SKM-1 (cell line): Measurements from ENCODE around the gene TMEM44.

Experiments used
- DNase-seq: peaks from one replicate; lab custom pipeline; 2025; ENCODE audit not compliant: unreplicated experiment; lab: John Stamatoyannopoulos, UW

The TMEM44 gene, protein sequence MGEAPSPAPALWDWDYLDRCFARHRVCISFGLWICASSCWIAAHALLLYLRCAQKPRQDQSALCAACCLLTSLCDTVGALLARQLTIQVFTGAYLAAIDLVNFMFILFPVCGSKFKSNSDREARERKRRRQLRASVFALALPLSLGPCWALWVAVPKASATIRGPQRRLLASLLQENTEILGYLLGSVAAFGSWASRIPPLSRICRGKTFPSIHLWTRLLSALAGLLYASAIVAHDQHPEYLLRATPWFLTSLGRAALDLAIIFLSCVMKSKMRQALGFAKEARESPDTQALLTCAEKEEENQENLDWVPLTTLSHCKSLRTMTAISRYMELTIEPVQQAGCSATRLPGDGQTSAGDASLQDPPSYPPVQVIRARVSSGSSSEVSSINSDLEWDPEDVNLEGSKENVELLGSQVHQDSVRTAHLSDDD

DNA sequence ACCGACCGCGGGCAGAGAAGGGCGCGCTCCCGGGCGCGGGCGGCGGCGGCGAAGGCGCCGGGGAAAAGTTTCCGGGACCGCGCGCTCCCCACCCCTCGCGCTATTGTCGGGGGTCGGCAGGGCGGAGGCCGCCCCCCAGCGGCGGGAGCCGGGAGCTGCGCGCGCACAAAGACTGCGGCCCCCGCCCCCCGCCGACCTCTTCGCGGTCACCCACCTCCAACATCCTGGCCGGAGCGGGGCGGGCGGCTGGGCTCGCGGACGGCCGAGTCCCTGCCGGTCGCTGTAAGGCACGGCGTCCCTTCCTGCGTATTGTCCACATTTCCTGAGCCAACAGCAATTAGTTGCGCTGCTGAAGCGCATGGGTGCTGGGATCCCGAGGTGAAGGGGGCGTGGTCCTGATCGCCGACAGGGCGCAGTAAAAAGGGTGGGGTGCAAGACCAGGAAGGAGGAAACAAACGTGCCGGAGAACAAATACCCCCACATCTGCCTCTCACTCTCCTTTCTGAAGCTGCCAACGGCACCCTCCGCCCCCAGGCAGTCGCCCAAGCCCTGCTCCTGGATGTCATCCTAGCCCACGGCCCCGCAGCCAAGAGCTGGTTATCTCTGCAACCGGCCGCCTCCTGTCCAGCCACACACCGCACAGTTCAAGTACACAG lies at the start of gene TMEM44:
Gene TMEM44, minus strand, starts transcription at position 71 of the 656 bp plus-strand sequence. CDS start 204 bp downstream, outside the sequence.
- DNase-seq, result peak; percentile 77

DNA sequence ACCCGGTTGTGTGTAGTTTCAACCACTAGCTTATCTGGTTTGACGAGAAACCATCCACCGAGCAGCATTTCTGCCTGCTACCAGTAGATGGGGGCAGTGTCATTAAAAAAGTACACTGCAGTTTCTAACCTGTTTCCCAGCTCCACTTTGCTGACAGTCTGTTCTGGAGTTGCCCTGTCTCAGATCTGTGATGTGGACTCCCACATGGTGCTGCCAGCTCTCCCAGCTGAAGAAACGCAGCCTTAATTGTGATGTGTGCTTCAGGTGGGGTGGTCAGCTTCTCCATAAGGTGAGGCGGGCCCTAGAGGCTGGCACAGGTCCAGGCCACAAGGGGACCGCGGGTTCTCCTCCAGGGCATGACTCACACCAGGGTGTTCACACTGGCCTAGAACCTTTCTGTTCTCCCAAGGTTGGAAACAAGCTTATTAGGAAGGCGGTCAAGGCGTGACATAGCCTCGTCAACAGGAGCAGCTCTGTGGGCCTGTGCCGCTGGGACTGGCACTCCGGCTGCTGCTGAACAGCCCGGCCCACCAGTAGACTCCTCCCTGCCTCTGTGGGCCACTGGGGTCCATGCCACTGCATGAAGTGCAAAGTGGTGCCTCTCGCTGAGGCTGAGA lies 49.6 kb upstream of the TMEM44 start:
- peak; percentile 78 for DNase-seq

DNA sequence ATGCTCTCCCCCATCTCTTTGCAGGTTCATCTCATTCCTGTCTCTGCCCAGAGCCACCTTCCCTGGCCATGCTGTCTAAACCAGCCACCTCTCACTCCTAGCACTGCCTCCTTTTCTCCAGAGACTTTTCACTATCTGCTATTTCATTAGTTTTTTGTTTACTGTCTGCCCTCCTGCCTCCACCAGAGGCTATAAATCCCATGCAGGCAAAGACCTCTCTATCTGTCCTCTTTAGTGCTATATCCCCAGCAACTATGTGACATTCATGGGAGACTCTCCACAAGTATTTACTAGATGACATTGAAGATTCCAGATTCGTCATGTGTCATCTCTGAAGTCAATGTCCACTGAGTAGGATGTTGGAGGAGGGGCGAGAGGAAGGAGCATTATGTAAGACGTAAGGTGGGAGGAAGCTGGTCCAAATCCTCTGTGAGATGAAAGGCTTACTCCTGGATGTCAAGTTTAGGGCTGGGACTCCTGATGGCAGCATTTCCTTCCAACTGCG lies 49.0 kb upstream of the TMEM44 start:
- no peak for DNase-seq

DNA sequence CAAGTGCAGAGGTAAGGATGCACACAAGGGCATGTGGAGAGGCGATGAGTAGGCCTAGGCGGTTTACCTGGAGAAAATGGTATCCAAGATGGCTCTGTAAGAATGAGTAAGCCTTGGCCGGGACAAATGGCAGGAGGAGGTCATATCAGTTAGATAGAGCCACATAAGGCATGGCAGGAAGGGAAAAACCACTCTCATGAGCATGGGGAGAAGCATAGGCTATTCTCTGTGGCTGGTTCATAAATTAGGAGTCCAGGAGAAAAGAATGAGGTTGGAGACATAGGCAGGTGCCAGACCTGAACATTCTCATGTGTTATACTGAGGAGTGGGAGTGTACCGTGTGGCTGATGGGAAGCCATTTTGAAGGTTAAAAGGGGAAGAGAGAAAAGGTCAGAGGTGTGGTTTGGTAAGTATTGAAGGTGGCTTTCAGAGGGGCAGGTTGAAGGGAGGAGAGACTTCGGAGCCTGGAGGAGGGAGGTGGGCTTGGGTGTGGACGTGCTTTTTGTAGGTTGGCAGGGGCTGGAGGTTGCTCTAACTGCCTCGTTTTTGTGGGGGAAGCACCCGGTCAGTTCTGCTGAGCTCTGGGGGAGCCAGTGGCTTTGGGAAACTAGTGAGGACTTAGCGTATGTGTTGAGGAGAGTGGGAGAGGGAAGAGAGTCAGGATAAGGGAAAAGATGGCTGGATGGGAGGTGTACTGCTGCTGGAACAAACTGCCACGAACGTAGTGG lies 47.8 kb upstream of the TMEM44 start:
- DNase-seq, result no peak

DNA sequence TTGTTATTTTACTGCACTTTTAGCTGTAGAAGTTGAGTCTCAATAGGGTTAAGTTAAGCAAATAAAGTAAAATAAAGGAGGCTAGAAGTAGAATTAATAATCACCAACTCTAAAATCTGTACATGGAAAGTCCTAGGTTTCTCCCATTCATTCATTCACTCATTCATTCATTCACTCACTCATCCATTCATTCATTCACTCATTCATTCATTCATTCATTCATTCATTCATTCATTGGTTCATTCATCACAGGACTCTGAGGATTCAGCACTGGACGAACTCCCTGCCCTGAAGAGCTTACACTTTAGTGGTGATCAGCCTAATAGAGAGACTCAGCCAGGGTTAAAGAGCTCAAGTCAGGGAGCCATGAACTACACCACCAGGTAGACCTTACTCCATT lies 43.3 kb upstream of the TMEM44 start:
- DNase-seq, result no peak

DNA sequence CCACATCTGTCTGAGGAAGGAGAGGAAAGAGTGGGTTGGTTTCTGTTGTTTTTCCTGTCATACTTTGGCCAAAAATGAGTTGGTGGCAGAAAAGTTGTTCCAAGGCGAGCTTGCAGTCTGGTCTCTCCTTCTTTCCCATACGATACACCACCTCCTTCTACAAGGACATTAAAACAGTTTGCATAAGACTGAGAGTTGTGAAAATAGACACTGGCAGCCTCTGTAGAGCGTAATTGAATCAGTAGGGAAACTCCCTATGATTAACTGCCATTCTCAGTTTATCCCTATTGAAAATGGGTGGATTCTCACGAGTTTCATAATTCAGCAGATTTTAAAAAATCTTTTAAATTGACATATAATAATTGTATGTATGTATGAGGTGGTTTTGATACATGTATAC lies 42.5 kb upstream of the TMEM44 start:
- no peak for DNase-seq

DNA sequence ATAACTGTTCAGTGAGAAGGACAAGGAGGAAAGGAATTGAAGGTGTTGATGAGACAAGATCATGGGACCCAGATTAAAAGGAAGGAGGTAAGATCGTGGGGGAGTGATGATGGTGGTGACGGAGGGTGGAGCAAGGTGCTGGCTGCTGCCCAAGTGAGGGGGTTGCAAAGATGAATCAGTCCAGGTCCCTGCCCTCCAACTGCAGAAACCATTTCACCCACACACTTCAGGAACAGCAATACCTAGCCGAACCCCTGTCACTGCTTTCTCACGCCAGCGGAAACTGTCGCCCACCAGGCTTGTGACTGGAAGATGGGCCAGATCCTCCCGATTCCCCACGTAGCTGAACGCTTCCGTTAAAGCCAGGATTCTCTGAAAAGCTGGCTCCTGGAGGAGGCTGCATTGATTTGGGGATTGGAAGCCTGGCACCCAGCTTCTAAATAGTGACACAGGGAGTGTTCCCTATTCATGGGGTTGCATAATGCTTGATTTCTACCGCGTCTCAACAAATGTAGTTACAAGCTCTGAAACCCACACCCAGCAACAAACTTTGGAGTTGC lies 41.9 kb upstream of the TMEM44 start:
- DNase-seq, result no peak

DNA sequence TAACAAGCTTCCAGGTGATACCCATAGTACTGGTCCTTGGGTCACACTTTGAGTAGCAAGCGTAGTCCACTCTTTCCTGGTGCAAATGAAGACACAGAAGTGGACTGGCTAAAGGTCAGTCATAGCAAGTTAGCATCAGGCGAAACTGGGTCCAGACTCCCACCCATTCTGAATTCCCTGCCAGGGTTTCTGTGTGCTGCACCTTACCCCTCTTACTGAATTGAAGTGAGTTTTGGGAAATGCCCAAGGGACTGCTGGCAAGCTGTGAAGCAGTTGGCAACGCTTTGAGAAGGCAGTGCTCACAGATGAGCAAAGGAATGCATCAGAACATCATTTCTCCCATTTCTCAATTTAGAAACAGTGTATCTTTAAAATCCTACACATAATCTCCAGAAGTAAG lies 40.5 kb upstream of the TMEM44 start:
- no peak for DNase-seq

DNA sequence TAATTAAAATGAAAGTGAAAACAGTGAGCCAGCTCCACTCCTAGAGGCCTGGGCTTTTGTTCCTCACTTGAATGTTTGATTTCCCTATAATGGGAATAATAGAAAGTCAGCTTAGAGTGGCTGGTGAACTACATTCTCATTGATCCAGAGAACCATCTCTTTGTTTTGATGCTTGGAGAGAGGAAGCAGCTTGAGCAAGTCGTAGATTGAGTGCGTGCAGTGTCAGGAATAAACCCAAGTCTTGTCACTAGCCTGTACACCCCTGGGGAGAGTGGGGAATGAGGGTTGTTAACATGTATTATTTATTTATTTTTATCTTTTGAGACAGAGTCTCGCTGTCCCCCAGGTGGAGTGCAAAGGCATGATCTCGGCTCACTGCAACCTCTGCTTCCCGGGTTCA lies 39.7 kb upstream of the TMEM44 start:
- DNase-seq, result no peak

DNA sequence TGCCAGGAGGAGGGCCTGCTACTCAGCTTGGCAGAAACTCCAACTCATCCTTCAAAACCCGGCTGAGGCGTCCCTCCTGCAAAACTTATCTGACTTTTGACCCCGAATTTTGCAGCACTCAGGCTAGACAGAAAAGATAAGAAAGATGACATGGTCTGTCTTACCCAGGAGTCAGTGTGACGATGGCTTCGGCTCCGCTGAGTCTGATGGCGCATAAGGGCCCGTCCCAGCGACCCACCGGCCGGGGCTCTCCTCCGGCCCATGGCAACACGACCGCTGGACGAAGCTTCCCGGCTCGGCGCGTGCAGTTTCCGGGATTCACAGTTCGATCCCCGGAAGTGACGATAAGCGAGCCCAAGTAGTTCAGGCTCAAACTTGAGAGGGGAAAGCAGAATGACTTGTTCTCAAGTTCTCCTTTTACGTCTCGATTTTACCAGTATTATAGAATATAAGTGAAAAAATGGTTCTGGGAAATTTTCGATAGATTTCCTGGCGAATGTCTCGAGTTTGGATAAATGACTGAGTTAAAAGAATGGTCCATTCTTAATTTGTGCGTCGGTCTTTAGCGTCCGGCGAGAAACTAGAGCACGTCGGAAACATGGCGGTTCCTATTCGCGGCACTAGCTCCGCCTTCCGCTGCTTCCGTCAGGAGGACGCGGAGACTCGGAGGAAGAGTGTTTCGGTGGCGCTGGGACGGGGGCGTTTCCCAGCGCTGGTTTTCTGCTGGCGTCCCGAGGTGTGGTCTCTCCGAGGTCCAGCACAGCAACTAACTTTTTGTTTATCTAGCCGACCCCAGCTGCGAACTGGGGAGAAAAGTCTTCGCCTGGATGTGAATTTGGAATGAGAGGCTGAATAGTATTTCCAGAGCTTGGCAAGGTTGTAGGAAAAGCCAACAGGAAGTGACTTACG lies 38.9 kb upstream of the TMEM44 start, which contains the start of gene LSG1:
Gene LSG1, minus strand, starts transcription at position 292 of the 909 bp plus-strand sequence. Its CDS starts 29 bp downstream, at position 263.
- DNase-seq, result peak; percentile 92

DNA sequence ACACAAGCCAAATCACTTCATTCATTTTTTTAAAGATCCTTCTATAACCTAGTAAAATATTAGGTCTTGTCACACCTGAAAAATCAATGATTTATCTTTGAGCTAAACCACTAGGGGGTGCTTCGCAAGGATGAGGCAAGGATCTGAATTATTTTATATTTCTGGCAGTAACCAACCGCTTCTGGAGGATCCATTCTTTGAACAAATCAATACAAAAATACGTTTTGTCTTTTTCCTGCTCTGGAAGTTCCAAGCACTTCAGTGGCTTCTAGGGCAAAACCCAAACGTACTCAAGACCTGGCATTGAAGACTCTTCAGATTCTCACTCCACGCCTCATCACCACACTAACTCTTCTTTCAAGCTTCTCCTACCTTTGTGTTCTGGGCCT lies 38.3 kb upstream of the TMEM44 start:
- peak; percentile 42 for DNase-seq

DNA sequence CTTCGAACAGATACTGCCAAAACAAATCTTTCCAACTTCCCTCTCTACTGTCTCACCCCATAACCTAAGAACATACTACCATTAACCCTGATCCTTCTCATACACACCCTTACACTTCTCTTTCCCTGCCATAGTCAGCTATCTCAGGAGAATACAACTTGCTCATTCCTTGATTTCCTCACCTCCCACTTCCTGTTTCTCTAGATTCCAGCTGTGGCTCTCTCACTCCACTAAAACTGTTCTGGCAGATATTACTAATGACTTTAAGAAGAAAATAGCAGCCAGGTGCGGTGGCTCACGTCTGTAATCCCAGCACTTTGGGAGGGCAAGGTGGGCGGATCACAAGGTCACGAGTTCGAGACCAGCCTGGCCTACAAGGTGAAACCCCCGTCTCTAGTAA lies 34.1 kb upstream of the TMEM44 start:
- no peak for DNase-seq

DNA sequence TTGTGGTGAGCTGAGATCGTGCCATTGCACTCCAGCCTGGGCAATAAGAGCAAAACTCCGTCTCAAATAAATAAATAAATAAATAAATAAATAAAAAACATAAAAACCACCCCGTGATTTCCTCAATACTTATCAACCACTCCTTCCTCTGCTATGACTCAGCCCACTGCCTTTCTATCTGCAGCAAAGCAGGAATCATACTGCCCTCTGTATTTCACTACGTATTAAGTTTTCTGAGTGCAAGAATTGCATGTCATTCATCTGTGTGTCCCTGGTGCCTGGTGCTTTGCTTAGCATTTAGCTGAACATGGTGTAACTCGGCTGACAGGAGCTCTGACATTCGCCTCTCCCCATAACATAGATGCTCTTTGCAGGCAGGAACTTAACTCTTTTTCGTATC lies 31.6 kb upstream of the TMEM44 start:
- no peak for DNase-seq

DNA sequence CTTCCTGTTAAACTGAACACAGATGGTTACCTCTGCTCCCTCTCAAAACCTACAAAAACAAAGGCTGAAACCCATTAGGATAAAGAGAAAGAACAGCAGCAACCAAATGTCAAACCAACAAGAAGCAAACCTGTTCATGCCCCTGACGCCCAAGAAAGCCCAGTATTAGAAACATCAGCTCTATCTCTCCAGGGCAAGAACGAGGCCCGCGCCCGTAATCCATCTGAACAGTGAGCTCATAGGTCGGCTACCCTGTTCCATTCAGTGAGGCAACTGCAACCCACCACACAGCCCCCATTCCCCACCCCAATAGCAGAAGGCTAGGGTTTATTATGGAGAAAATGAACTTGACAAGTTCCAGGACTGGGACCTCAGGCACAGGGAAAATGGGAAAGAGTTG lies 28.7 kb upstream of the TMEM44 start:
- DNase-seq, result no peak

DNA sequence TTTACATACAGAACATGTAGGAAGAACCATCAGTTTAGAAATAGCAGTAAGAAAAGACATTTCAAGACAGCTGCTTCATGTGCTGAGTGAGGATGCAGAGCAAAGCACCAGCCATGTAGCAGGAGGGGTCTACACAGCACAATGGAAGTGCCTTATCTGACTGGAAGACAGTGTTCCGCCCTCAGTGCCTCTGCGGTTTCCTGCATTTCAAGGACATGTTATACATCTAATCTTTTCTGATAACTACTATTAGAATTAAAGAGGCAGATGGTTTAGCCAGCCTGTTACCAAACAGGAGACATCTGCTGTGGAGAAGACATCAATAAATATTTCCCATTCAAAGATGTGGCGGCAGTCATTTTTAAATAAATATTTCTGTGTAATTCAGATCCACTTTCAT lies 28.2 kb upstream of the TMEM44 start:
- no peak for DNase-seq

DNA sequence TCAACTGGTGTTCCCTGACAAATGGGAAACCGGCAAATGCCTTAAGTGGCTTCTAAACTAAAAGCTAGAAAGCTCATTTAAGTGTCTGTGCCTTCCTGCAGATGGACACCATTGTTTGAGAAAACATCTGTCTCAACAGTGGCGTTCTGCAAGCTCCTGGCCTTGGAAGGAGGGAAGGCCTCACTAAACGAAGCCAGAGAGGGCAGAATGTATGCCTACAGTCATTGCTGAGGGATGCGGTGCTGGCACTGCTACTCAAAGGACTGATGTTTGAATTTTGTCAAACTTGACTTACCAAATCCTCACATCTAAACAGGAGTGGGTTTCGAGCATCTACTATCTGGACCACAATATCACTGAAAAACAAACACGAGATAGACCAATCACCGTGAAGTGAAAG lies 26.6 kb upstream of the TMEM44 start:
- DNase-seq, result no peak

DNA sequence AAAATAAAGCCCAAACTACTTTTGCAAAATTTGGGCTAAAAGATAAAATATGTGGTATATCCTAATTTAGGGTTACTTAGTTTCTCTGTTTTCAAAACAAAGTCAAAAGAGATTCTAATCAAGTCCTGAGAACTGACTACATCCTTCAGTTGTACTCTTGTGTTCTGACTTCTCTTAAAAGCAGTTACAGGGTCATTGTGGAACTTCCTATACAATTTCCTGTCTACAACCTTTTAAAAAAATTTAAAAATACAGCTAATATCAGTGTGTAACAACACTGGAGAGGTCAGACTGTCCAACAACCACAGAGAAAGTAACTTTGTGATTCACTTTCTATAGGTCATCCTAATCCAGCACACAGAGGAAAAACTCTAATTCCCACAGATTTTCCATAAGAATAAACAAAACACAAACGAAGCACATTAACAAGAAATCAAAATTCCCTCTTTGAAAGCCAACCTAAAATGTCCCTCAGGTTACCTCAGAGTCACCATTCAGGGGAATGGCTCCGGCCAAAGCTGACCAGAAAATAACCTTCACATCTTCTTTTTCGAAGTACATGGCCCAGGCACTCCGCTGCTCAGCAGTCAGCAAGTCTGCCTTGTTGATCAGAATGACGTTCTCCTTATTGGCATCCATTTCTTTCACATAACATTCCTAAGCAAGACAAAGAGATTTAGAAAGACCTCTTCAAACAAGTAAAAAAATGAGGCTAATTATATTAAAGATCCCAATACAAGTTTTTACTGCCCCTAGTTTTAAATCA lies 25.4 kb upstream of the TMEM44 start:
- no peak for DNase-seq

DNA sequence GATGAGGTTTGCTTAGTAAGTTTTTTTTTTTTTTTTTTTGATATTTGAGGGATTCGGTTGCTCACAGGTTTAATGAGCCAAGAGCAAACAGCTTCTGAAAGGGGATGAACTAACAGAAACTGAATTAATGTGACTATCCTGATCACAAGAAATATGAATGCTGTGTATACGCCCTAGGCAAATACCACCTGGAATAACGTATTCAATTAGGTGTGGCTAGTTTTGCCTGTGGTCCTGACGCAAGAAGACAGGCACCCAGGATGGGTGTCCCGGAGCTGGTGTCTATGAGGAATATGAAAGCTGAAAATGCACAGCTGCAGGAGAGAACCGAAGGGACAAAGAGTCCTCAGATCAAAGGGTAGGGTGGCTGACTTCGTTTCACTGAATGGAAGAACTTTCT lies 24.2 kb upstream of the TMEM44 start:
- DNase-seq, result no peak

DNA sequence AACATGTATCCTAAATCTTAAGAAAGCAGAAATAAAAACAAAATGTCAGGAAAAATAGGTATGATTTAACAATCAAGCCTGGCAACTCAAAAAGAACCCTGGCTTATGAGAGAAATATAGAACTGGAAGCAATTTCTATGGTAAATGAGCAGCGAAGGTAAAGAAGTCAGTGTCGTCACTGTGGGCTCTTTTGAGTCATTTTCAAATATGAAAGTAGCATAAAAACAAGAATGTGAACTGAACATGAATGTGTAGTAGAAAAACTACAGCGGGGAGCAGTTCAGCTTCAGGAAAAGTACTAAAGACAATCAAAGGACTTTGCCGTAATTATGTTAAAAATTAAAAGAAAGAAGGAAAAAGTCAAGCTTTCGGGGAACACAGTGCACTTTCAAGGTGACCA lies 21.2 kb upstream of the TMEM44 start:
- DNase-seq, result no peak
